Right renal cortex interstitium (tissue), 3 donors: Measurements from ENCODE around the gene SPANXD. TPM values are rescaled to one million over a fixed set of nuclear protein-coding genes. Genes with fewer than 3 reads are reported as not detected.
"Not testable (repeated sequence)": the region's sequence is repeated elsewhere in the genome, so short reads cannot be mapped to it uniquely, and the experiment has no call there.

Experiments used
- DNase-seq, 3 donors: peaks; one replicate each; pipeline ENCODE4 v3.0.0-alpha.2; 2013; ENCODE audit warnings: low read depth in 3 of 3, low spot score in 2 of 3
- polyA plus RNA-seq, 3 donors: library from polyadenylated mRNA; unstranded; fragments of 120-200 nt; gene quantifications; one replicate each; pipeline ENCODE4 v1.2.1, GENCODE V29; 2013; ENCODE audit not compliant: insufficient read length in 3 of 3

Gene SPANXD
- polyA plus RNA-seq = not detected

- DNase-seq = not testable (repeated sequence)
These were observed at the start of gene SPANXD for GRCh38 chrX:141698639-141699038. TSS of gene SPANXD (minus strand) at chrX:141698739. CDS start at chrX:141698405, 334 bp downstream.

GRCh38 chrX:141742666-141743065 is 44.1 kb upstream of the SPANXD start:
- no peak for DNase-seq

DNA sequence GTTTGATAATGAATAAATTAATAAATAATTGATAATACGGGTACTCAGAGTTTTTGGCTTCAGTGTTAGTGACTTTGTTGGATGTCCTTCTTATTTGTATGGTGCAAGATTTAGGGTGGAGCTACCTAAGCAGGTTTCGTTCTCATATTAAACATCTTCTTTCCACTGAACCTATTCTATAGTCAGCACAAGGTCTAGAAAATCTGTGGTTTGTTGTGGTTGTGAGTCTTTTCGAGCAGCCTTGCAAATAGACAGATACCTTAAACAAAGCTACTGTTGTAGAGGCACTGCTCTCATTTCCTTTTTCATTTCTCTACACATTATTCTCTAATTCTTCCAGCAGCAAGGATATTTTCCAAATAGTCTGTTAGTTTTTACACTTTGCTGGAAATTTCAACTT is 38.1 kb upstream of the SPANXD start:
- DNase-seq = no peak

DNA sequence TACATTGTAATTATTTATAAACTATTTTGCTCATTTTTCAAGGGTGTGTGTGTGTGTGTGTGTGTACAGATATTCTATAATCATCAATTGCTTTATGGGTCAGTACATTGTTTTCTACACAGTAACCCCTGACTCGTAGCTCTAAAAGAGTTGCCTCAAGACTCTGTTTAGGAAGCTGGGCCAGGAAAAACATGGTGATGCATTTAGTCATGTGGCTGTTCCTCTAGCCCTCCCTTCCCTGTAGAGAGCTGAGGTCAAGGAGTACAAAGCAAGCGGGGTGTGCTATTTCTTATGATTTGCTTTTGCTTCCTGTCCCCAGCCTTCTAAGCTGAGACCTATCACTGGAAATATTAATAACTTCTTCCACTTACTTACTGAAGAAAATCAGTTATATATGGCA is 34.8 kb upstream of the SPANXD start:
- DNase-seq = no peak

DNA sequence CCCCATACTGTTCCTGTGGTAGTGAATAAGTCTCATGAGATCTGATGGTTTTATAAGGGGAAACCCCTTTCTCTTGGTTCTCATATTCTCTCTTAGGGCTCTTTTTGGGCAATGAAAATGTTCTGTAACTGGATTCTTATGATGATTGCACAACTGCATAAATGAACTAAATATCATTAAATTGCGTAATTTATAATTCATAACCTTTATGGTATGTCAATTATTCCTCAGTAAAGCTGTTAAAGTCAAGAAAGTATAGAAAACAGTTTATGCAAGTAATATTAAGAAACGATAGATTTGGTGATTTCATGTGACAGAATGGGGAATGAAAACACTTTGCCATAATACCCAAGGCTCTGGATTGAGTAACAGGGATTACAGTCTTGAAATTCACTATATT is 33.5 kb upstream of the SPANXD start:
- DNase-seq = no peak

DNA sequence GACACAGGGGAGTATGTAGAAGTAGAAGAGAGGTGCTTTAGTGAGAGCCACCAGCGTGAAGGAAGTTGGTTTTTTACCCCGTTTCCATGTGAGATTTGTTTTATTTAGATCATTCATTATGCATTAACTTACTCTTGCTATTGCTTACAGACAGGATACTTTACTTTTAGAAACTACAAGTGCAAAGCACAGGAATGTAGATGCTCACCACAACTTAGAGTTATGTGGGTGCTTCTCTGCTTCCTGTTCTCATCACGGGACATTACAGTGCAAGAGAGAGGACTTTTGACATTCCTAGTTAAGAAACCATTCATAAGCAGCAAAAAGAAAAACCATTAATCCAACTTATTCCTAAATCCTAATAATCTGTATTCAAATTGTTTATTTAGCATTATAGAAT is 25.6 kb upstream of the SPANXD start:
- no peak for DNase-seq

GRCh38 chrX:141714680-141715079 is 16.1 kb upstream of the SPANXD start:
- no peak for DNase-seq

GRCh38 chrX:141701072-141701471 is 2.5 kb upstream of the SPANXD start:
- DNase-seq = no peak

DNA sequence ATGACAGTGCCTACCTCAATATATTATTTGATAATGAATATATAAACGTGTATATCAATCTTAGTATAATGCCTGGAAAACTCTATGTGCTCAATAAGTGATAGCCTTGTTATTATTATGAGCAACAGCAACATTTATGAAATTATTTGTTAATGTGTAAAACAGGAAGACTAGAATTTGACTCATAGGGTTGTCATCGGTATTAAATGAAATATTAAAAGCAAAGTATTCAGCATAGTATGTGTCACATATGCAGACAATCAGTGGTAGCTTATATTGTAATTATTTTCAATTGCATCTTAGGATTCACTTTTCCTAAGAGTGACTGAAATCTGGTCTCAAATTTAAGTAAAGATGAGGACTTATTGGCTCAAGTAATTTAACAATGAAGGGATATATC is 24.6 kb downstream of the SPANXD start:
- DNase-seq = no peak

GRCh38 chrX:141669689-141670088 is 28.9 kb downstream of the SPANXD start:
- no peak for DNase-seq

- DNase-seq = no peak
These were observed 30.2 kb downstream of the SPANXD start for GRCh38 chrX:141668371-141668770.

DNA sequence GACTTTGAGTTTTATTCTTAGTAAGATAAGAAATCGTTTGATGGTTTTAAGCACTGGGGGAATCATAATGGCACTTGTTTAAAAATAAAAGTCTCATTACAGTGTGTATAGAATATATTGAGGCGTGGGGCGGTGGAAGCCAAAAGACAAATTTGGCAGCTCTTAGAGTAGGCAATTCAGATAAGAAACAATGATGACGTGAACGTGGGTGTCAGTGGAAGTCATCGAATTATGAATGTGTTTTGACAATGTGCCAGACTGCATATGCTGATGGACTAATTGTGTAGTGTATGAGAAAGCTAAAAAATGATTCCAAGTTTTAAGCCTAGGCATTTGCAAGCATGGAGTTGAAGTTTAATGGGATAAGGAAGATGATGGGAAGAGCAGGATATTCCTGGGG is 35.8 kb downstream of the SPANXD start:
- DNase-seq = no peak

DNA sequence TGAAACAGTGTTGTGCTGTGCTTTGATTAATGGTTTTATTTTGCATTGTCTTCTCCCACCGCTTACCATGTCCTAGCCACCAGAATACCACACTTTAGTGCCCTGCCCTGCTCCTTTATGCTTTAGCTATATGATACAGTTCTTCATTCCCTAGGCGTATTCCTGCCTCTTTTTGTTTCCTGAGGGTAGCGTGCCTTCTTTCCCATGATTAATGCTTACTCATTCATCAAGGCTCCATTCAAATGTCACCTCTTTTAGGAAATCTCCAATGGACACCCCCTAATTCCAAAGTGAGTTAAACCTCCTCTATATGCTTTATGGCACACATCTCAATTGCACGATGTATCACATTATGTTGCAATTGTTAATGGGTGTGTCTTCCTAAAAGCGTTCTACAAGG is 46.3 kb downstream of the SPANXD start:
- DNase-seq = no peak

Other genes with a start within 250 kb of the SPANXD start
- not detected for gene SPANXA1, start 114.0 kb downstream of the SPANXD start, polyA plus RNA-seq
- not detected for gene SPANXA2, start 109.0 kb downstream of the SPANXD start, polyA plus RNA-seq
- gene MAGEC3, start 139.6 kb upstream of the SPANXD start, polyA plus RNA-seq = under 1 TPM in 1 of 3 donors, not detected in 2; 0.28 TPM
- not detected for gene MAGEC1, start 205.2 kb upstream of the SPANXD start, polyA plus RNA-seq